ENCODE data around the gene PTMS. TPM values are rescaled to one million over a fixed set of nuclear protein-coding genes. Genes with fewer than 3 reads are reported as not detected.

Gene PTMS
- total RNA-seq = 162 and 171 TPM in 2 replicates

GRCh38 chr12:6765634-6766581, at the start of gene PTMS:
PTMS (plus strand) TSS chr12:6766363; CDS start chr12:6766706, 343 bp downstream.

GRCh38 chr12:6723607-6724408, 42.4 kb upstream of the PTMS start, which contains the start of gene COPS7A:
COPS7A (plus strand) TSS chr12:6724046; CDS start chr12:6724657, 611 bp downstream.

GRCh38 chr12:6752921-6753771, 13.0 kb upstream of the PTMS start, which contains the start of gene MLF2:
MLF2 (minus strand) TSS chr12:6753141; CDS start chr12:6752334, 807 bp downstream.

GRCh38 chr12:6772331-6772695, 6.2 kb downstream of the PTMS start, which contains the start of gene LAG3:
LAG3 (plus strand) TSS chr12:6772520; CDS start chr12:6772853, 333 bp downstream.

GRCh38 chr12:6788972-6789924, 23.1 kb downstream of the PTMS start, which contains the start of gene CD4:
CD4 (plus strand) TSS chr12:6789528; CDS start chr12:6800139, 10,611 bp downstream.

Other genes with a start within 250 kb of the PTMS start
- gene GAPDH, start 231.8 kb upstream of the PTMS start, total RNA-seq = 11,290 and 11,537 TPM in 2 replicates
- 11.7 and 12.3 TPM in 2 replicates for gene IFFO1, start 210.3 kb upstream of the PTMS start, total RNA-seq
- 20.1 and 27.1 TPM in 2 replicates for gene NOP2, start 198.1 kb upstream of the PTMS start, total RNA-seq
- 144 and 191 TPM in 2 replicates for gene CHD4, start 159.0 kb upstream of the PTMS start, total RNA-seq
- gene LPAR5, start 130.4 kb upstream of the PTMS start, total RNA-seq = not detected in 2 replicates
- 0.32 TPM in 1 of 2 replicates, not detected in the other for gene ACRBP, start 118.9 kb upstream of the PTMS start, total RNA-seq
- 20.8 and 26.9 TPM in 2 replicates for gene ING4, start 103.2 kb upstream of the PTMS start, total RNA-seq
- gene ZNF384, start 77.0 kb upstream of the PTMS start, total RNA-seq = 25.1 and 33.4 TPM in 2 replicates
- not detected in 2 replicates for gene PIANP, start 65.5 kb upstream of the PTMS start, total RNA-seq
- 85.7 and 96.7 TPM in 2 replicates for gene COPS7A, start 42.3 kb upstream of the PTMS start, total RNA-seq
- 194 and 295 TPM in 2 replicates for gene MLF2, start 13.2 kb upstream of the PTMS start, total RNA-seq
- 0.16 TPM in 1 of 2 replicates, not detected in the other for gene LAG3, start 6.2 kb downstream of the PTMS start, total RNA-seq
- 2.6 and 2.9 TPM in 2 replicates for gene CD4, start 23.2 kb downstream of the PTMS start, total RNA-seq
- 2.6 and 7.0 TPM in 2 replicates for gene GPR162, start 55.5 kb downstream of the PTMS start, total RNA-seq
- 33.7 and 53.1 TPM in 2 replicates for gene P3H3, start 62.0 kb downstream of the PTMS start, total RNA-seq
- gene GNB3, start 74.6 kb downstream of the PTMS start, total RNA-seq = 2.5 TPM in 1 of 2 replicates, not detected in the other
- 8.3 and 16.2 TPM in 2 replicates for gene CDCA3, start 84.9 kb downstream of the PTMS start, total RNA-seq
- 48.9 and 59.5 TPM in 2 replicates for gene USP5, start 85.8 kb downstream of the PTMS start, total RNA-seq
- gene TPI1, start 101.2 kb downstream of the PTMS start, total RNA-seq = 2,290 and 2,319 TPM in 2 replicates
- gene SPSB2, start 106.9 kb downstream of the PTMS start, total RNA-seq = 2.4 and 3.8 TPM in 2 replicates
- 7.2 and 8.1 TPM in 2 replicates for gene LRRC23, start 138.5 kb downstream of the PTMS start, total RNA-seq
- gene ENO2, start 148.2 kb downstream of the PTMS start, total RNA-seq = 35.2 and 59.6 TPM in 2 replicates
- 11.5 and 19.7 TPM in 2 replicates for gene ATN1, start 161.6 kb downstream of the PTMS start, total RNA-seq
- gene RNU7-1, start 177.5 kb downstream of the PTMS start, total RNA-seq = not detected in 2 replicates
- 260 and 364 TPM in 2 replicates for gene C12orf57, start 177.7 kb downstream of the PTMS start, total RNA-seq
- under 0.01 TPM in 1 of 2 replicates, not detected in the other for gene PTPN6, start 185.0 kb downstream of the PTMS start, total RNA-seq
- gene PHB2, start 204.3 kb downstream of the PTMS start, total RNA-seq = 224 and 241 TPM in 2 replicates
- gene EMG1, start 204.6 kb downstream of the PTMS start, total RNA-seq = 20.4 and 34.0 TPM in 2 replicates